Spleen (tissue), 7 donors: ENCODE measurements around the gene TTF2.

Source experiments
- POLR2AphosphoS5 ChIP-seq, 3 donors: sonication (generic); formaldehyde crosslinking; IDR thresholded peaks; one replicate each; pipeline ENCODE4 v1.5.1; 2017; ENCODE audit warnings: antibody characterized with exemption in 3 of 3
- TF ChIP-seq, protein P1 (sequence below), 11 experiments: fragments of 200-600 bp in 7 of 11; fragments of 450-650 bp in 4 of 11; sonication (generic) in 4 of 11; IDR thresholded peaks in 8 of 11; conservative IDR thresholded peaks in 3 of 11; 1 replicate in 7 of 11; 2 replicates in 4 of 11; pipeline versions ENCODE4 v1.4.0 to v1.8.0; 2016 to 2021; ENCODE audit warnings: antibody characterized with exemption in 11 of 11, inconsistent platforms in 4 of 11, mild to moderate bottlenecking in 1 of 11
- donor health status: DM: no; HTN: no; CAD: no; lungs with moderate emphysema.
- donor health status: DM: no; HTN: no; CAD: no.
- donor health status: DM: no; HTN: no; CAD: no.

- TF ChIP-seq, protein P1, sequence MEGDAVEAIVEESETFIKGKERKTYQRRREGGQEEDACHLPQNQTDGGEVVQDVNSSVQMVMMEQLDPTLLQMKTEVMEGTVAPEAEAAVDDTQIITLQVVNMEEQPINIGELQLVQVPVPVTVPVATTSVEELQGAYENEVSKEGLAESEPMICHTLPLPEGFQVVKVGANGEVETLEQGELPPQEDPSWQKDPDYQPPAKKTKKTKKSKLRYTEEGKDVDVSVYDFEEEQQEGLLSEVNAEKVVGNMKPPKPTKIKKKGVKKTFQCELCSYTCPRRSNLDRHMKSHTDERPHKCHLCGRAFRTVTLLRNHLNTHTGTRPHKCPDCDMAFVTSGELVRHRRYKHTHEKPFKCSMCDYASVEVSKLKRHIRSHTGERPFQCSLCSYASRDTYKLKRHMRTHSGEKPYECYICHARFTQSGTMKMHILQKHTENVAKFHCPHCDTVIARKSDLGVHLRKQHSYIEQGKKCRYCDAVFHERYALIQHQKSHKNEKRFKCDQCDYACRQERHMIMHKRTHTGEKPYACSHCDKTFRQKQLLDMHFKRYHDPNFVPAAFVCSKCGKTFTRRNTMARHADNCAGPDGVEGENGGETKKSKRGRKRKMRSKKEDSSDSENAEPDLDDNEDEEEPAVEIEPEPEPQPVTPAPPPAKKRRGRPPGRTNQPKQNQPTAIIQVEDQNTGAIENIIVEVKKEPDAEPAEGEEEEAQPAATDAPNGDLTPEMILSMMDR (IDR thresholded peaks at IDR 0.05 in 8 of 11, conservative IDR thresholded peaks at IDR 0.05 in 3 of 11), result no peak
- no peak for TF ChIP-seq POLR2AphosphoS5 (IDR thresholded peaks at IDR 0.05)
These were observed 27.6 kb downstream of the TTF2 start for GRCh38 chr1:117087686-117088085.
